ENCODE results near the gene PORCN. TPM values are rescaled to one million over a fixed set of nuclear protein-coding genes. Genes with fewer than 3 reads are reported as not detected.

Gene PORCN
- total and polyA plus RNA-seq, 7 experiments from 2014 or later = 10.0 to 19.0 (median 15.5) TPM

GRCh38 chrX:48569958-48570357 is 61.2 kb downstream of the PORCN start:
- CTCF ChIA-PET = no interaction called here
- H3K4me1 ChIP-seq (ENCODE audit: control insufficient read depth in 2 of 2, insufficient read depth in 2 of 2, low read length in 2 of 2) = peaks cover 0 to 7% of the 10 kb centered on the region in 2 donors
- H3K9me3 ChIP-seq (ENCODE audit: control insufficient read depth in 2 of 3, low read length in 3 of 3) = no peaks in the 10 kb centered on the region
- peaks cover 0 to 3% (median 0%) of the 10 kb centered on the region in 3 experiments for H3K36me3 ChIP-seq (ENCODE audit: control insufficient read depth in 2 of 3, insufficient read depth in 3 of 3, low read length in 3 of 3)
- intact Hi-C loops (cut with micrococcal nuclease) = loop anchor here in 1 of 2 donors (10.0 kb wide), 1 partner anchor 915 kb away; the partner anchor contains the start of genes ELK1 and UXT
- Mint-ChIP-seq H3K27me3 (no peaks in the 10 kb centered on the region), H3K4me3 (no peak overlapping the region), H3K36me3 (peaks cover 0 to 12% (median 3%) of the 10 kb centered on the region in 5 donors), H3K9me3 (peaks cover 0 to 4% (median 0%) of the 10 kb centered on the region in 11 donors), H3K4me1 (peaks cover 0 to 14% (median 8%) of the 10 kb centered on the region in 7 donors), H3K27ac (peak overlapping the region in 1 of 9 donors; percentile 55)
- DNase-seq (no peak), ATAC-seq (no peak)
- POLR2A ChIA-PET = no interaction called here
- no peak overlapping the region for H3K27ac ChIP-seq (ENCODE audit: low read depth, low read length)
- H3K4me3 ChIP-seq (ENCODE audit: low read length) = no peak overlapping the region
- H3K27me3 ChIP-seq (ENCODE audit: control insufficient read depth in 2 of 2, insufficient read depth in 2 of 2, low read length in 2 of 2) = no peaks in the 10 kb centered on the region

Other genes with a start within 250 kb of the PORCN start
- not detected for gene SSX3, start 152.3 kb upstream of the PORCN start, total RNA-seq
- gene SSX3, start 152.3 kb upstream of the PORCN start, polyA plus RNA-seq = not detected
- gene SSX4, start 125.5 kb upstream of the PORCN start, total RNA-seq = not detected
- gene SSX4, start 125.5 kb upstream of the PORCN start, polyA plus RNA-seq = not detected
- not detected for gene SSX4B, start 97.0 kb upstream of the PORCN start, total RNA-seq
- not detected for gene SSX4B, start 97.0 kb upstream of the PORCN start, polyA plus RNA-seq
- gene SLC38A5, start 38.7 kb upstream of the PORCN start, total RNA-seq = 10 to 100 TPM; 10.2 to 75.5 (median 17.3) TPM
- gene SLC38A5, start 38.7 kb upstream of the PORCN start, polyA plus RNA-seq = 1 to 10 TPM; 9.4 to 9.7 TPM
- 10 to 100 TPM; 48.6 to 62.5 (median 59.5) TPM for gene FTSJ1, start 32.8 kb upstream of the PORCN start, total RNA-seq
- gene FTSJ1, start 32.8 kb upstream of the PORCN start, polyA plus RNA-seq = 10 to 100 TPM; 56.4 to 74.0 TPM
- gene EBP, start 12.8 kb downstream of the PORCN start, total RNA-seq = 100 to 1,000 TPM in 1 of 5 experiments, 10 to 100 TPM in 4; 33.3 to 188 (median 35.3) TPM
- gene EBP, start 12.8 kb downstream of the PORCN start, polyA plus RNA-seq = 10 to 100 TPM; 72.4 to 80.6 TPM
- gene TBC1D25, start 30.7 kb downstream of the PORCN start, total RNA-seq = 10 to 100 TPM; 20.2 to 31.2 (median 26.4) TPM
- 10 to 100 TPM; 16.2 to 22.8 TPM for gene TBC1D25, start 30.7 kb downstream of the PORCN start, polyA plus RNA-seq
- gene RBM3, start 65.5 kb downstream of the PORCN start, total RNA-seq = 100 to 1,000 TPM; 176 to 374 (median 329) TPM
- 100 to 1,000 TPM; 242 to 254 TPM for gene RBM3, start 65.5 kb downstream of the PORCN start, polyA plus RNA-seq
- gene WDR13, start 88.5 kb downstream of the PORCN start, total RNA-seq = 10 to 100 TPM; 44.8 to 66.9 (median 54.4) TPM
- 10 to 100 TPM; 27.5 to 33.2 TPM for gene WDR13, start 88.5 kb downstream of the PORCN start, polyA plus RNA-seq
- 100 to 1,000 TPM in 4 of 5 experiments, 10 to 100 TPM in 1; 92.2 to 164 (median 105) TPM for gene WAS, start 174.8 kb downstream of the PORCN start, total RNA-seq
- gene WAS, start 174.8 kb downstream of the PORCN start, polyA plus RNA-seq = 10 to 100 TPM; 18.6 to 28.8 TPM
- 10 to 100 TPM in 1 of 5 experiments, 1 to 10 TPM in 4; 4.6 to 23.3 (median 8.6) TPM for gene SUV39H1, start 187.7 kb downstream of the PORCN start, total RNA-seq
- 10 to 100 TPM; 10.1 to 13.6 TPM for gene SUV39H1, start 187.7 kb downstream of the PORCN start, polyA plus RNA-seq